GM23248 (cell line): Measurements from ENCODE around the gene PARVA. TPM values are rescaled to one million over a fixed set of nuclear protein-coding genes. Genes with fewer than 3 reads are reported as not detected.

ENCODE experiments used
- DNase-seq: peaks from one replicate; pipeline ENCODE4 v3.0.0-alpha.2; 2015
- H2AFZ ChIP-seq: fragments of 200-600 bp; sonication (generic); 2 replicates; pipeline ENCODE4 v1.6.1; 2016; ENCODE audit warnings: antibody characterized with exemption
- H3F3A ChIP-seq: fragments of 200-600 bp; sonication (generic); 2 replicates; pipeline ENCODE4 v1.6.1; 2016; ENCODE audit warnings: mild to moderate bottlenecking, antibody characterized with exemption, mixed run types; ENCODE audit not compliant: insufficient read depth
- H3K27ac ChIP-seq: fragments of 200-600 bp; sonication (generic); 2 replicates; pipeline ENCODE4 v1.5.1; 2016; ENCODE audit warnings: mild to moderate bottlenecking
- H3K27me3 ChIP-seq: fragments of 200-600 bp; sonication (generic); replicated peaks from 2 replicates; pipeline ENCODE4 v1.6.1; 2016; ENCODE audit warnings: mild to moderate bottlenecking; ENCODE audit not compliant: insufficient read depth
- H3K36me3 ChIP-seq: fragments of 200-600 bp; sonication (generic); 2 replicates; pipeline ENCODE4 v1.6.1; 2016; ENCODE audit warnings: low read depth, mild to moderate bottlenecking
- H3K4me1 ChIP-seq: fragments of 200-600 bp; sonication (generic); 2 replicates; pipeline ENCODE4 v1.6.1; 2016; ENCODE audit warnings: mild to moderate bottlenecking; ENCODE audit not compliant: insufficient read depth
- H3K4me2 ChIP-seq: fragments of 200-600 bp; sonication (generic); one replicate; pipeline ENCODE4 v1.6.1; 2016; ENCODE audit warnings: mild to moderate bottlenecking; ENCODE audit not compliant: unreplicated experiment
- H3K4me3 ChIP-seq: fragments of 200-600 bp; sonication (generic); 2 replicates; pipeline ENCODE4 v1.5.1; 2016; ENCODE audit warnings: mild to moderate bottlenecking
- H3K79me2 ChIP-seq: fragments of 200-600 bp; sonication (generic); 2 replicates; pipeline ENCODE4 v1.6.1; 2016; ENCODE audit warnings: mild to moderate bottlenecking; ENCODE audit not compliant: insufficient read depth
- H3K9ac ChIP-seq: fragments of 200-600 bp; sonication (generic); 2 replicates; pipeline ENCODE4 v1.6.1; 2016; ENCODE audit warnings: mild to moderate bottlenecking
- H3K9me2 ChIP-seq: fragments of 200-600 bp; sonication (generic); 2 replicates; pipeline ENCODE4 v1.6.1; 2016; ENCODE audit warnings: mixed run types, mild to moderate bottlenecking, moderate library complexity; ENCODE audit not compliant: insufficient read depth
- H3K9me3 ChIP-seq: fragments of 200-600 bp; sonication (generic); one replicate; pipeline ENCODE4 v1.6.1; 2017; ENCODE audit warnings: low read depth
- H4K20me1 ChIP-seq: fragments of 200-600 bp; sonication (generic); 2 replicates; pipeline ENCODE4 v1.6.0; 2016; ENCODE audit not compliant: insufficient read depth
- EZH2 ChIP-seq: fragments of 200-600 bp; sonication (generic); IDR thresholded peaks from 2 replicates; pipeline ENCODE4 v1.6.1; 2018; ENCODE audit warnings: antibody characterized with exemption, mild to moderate bottlenecking; ENCODE audit not compliant: insufficient read depth, poor library complexity, severe bottlenecking
- EZH2phosphoT487 ChIP-seq: fragments of 200-600 bp; sonication (generic); IDR thresholded peaks from 2 replicates; pipeline ENCODE4 v1.6.1; 2018; ENCODE audit warnings: antibody characterized with exemption, moderate library complexity, mild to moderate bottlenecking, low read depth; ENCODE audit not compliant: insufficient read depth
- WGBS, 2 experiments: methylation state at CpG; one replicate each; pipeline ENCODE4 v1.1.6; 2015 to 2017; ENCODE audit warnings: low lambda C conversion rate in 2 of 2, low coverage in 1 of 2; ENCODE audit errors: missing lambda C conversion rate in 2 of 2; 5-methylcytosine and 5-hydroxymethylcytosine counted together
- in situ Hi-C: fragments of 300-500 bp; cut with MboI; formaldehyde crosslinking; loops from 2 replicates; pipeline ENCODE4 v1.15.0; 2020
- polyA plus RNA-seq: library from polyadenylated mRNA; unstranded; fragments of >200 nt; fragmentation: Nextera tagmentation; extraction: Ambion mirVana; gene quantifications from 2 replicates; pipeline ENCODE4 v1.2.1, GENCODE V29; 2016
- total RNA-seq: library from RNA; depleted of rRNA; stranded (reverse); fragments of >200 nt; shearing (Covaris generic); gene quantifications from 2 replicates; pipeline ENCODE4 v1.2.3, GENCODE V29; 2014

The PARVA gene
- total and polyA plus RNA-seq, 2 experiments from 2014 or later: 87.9 to 121 TPM

- no peaks in the 10 kb centered on the region for H3K27me3 ChIP-seq
- DNase-seq: peak; percentile 74
- no peaks in the 10 kb centered on the region for H3K9me2 ChIP-seq
- peak overlapping the region; percentile 23; the same call in 1 of the 2 replicates for H3K4me3 ChIP-seq
- in situ Hi-C loops: loop anchor here (10.0 kb wide), 1 partner anchor 257 kb away; the partner anchor contains the start of gene TEAD1
- 0 out of 2 replicates have a peak, but pooled peaks cover 3% of the 10 kb centered on the region for H4K20me1 ChIP-seq
- no peaks in the 10 kb centered on the region for H3K9me3 ChIP-seq
- peak overlapping the region; percentile 41 for H3K4me2 ChIP-seq
- no peak overlapping the region for H2AFZ ChIP-seq
- no peaks in the 10 kb centered on the region for H3K36me3 ChIP-seq
- peak overlapping the region; percentile 71 for H3K27ac ChIP-seq
- TF ChIP-seq EZH2phosphoT487 (no peak), EZH2 (no peak)
- H3K4me1 ChIP-seq: peaks cover 44% of the 10 kb centered on the region
- 53 to 66% methylated on average over 11 of the region's 11 CpGs for WGBS, 2 experiments
- H3K9ac ChIP-seq: peak overlapping the region; percentile 52
- H3F3A ChIP-seq: peaks cover 46% of the 10 kb centered on the region
- peaks cover 100% of the 10 kb centered on the region for H3K79me2 ChIP-seq
Measured at GRCh38 chr11:12417691-12418611, 40.6 kb downstream of the PARVA start.

- no peak overlapping the region for H3K9ac ChIP-seq
- peaks cover 23% of the 10 kb centered on the region for H3K4me1 ChIP-seq
- no peak for DNase-seq
- no peaks in the 10 kb centered on the region for H3K36me3 ChIP-seq
- in situ Hi-C loops: no loop called here
- no peak for TF ChIP-seq EZH2phosphoT487
- TF ChIP-seq EZH2: no peak
- H2AFZ ChIP-seq: no peak overlapping the region
- no peaks in the 10 kb centered on the region; the same call in 1 of the 2 replicates for H3K9me2 ChIP-seq
- peaks cover 25% of the 10 kb centered on the region for H3F3A ChIP-seq
- 91 to 97% methylated on average over 3 of the region's 3 CpGs for WGBS, 2 experiments
- 0 out of 2 replicates have a peak, but pooled peaks cover 3% of the 10 kb centered on the region for H4K20me1 ChIP-seq
- H3K27me3 ChIP-seq: no peaks in the 10 kb centered on the region
- H3K4me3 ChIP-seq: no peak overlapping the region
- no peak overlapping the region for H3K4me2 ChIP-seq
- H3K79me2 ChIP-seq: peaks cover 100% of the 10 kb centered on the region
- no peaks in the 10 kb centered on the region for H3K9me3 ChIP-seq
- no peak overlapping the region for H3K27ac ChIP-seq
Measured at GRCh38 chr11:12420040-12420439, 42.7 kb downstream of the PARVA start.

GRCh38 chr11:12420706-12421105 is 43.3 kb downstream of the PARVA start:
- no peak overlapping the region for H3K9ac ChIP-seq
- H3K9me2 ChIP-seq: no peaks in the 10 kb centered on the region; the same call in 1 of the 2 replicates
- no peak overlapping the region for H3K27ac ChIP-seq
- no peaks in the 10 kb centered on the region for H3K9me3 ChIP-seq
- in situ Hi-C loops: no loop called here
- no peak for DNase-seq
- peaks cover 24% of the 10 kb centered on the region; the same call in 1 of the 2 replicates for H3F3A ChIP-seq
- H4K20me1 ChIP-seq: 0 out of 2 replicates have a peak, but pooled peaks cover 6% of the 10 kb centered on the region
- no peaks in the 10 kb centered on the region for H3K36me3 ChIP-seq
- H3K27me3 ChIP-seq: no peaks in the 10 kb centered on the region
- peaks cover 100% of the 10 kb centered on the region for H3K79me2 ChIP-seq
- H3K4me3 ChIP-seq: no peak overlapping the region
- H3K4me2 ChIP-seq: no peak overlapping the region
- no peak for TF ChIP-seq EZH2phosphoT487
- TF ChIP-seq EZH2: no peak
- peaks cover 21% of the 10 kb centered on the region for H3K4me1 ChIP-seq
- no peak overlapping the region for H2AFZ ChIP-seq
- 82 to 85% methylated on average over 6 of the region's 6 CpGs for WGBS, 2 experiments

GRCh38 chr11:12421386-12421785 is 44.0 kb downstream of the PARVA start:
- Histone ChIP-seq H3K27me3 (no peaks in the 10 kb centered on the region), H3K4me3 (no peak overlapping the region), H3K9me3 (no peaks in the 10 kb centered on the region), H3K4me2 (no peak overlapping the region), H3K79me2 (peaks cover 100% of the 10 kb centered on the region), H4K20me1 (0 out of 2 replicates have a peak, but pooled peaks cover 6% of the 10 kb centered on the region), H2AFZ (no peak overlapping the region), H3K9me2 (no peaks in the 10 kb centered on the region; the same call in 1 of the 2 replicates), H3F3A (peaks cover 24% of the 10 kb centered on the region; the same call in 1 of the 2 replicates), H3K4me1 (peaks cover 21% of the 10 kb centered on the region), H3K9ac (no peak overlapping the region), H3K27ac (no peak overlapping the region), H3K36me3 (no peaks in the 10 kb centered on the region)
- 100% methylated on average over 1 of the region's 1 CpG for WGBS, 2 experiments
- TF ChIP-seq EZH2phosphoT487: no peak
- no peak for DNase-seq
- in situ Hi-C loops: no loop called here
